Neural progenitor cell (in vitro differentiated cells): Measurements from ENCODE around the gene CCNG1. TPM values are rescaled to one million over a fixed set of nuclear protein-coding genes. Genes with fewer than 3 reads are reported as not detected.

Experiments
- DNase-seq: peaks from one replicate; pipeline ENCODE4 v3.0.0-alpha.2; 2016; ENCODE audit warnings: low spot score
- H2AFZ ChIP-seq: fragments of 200-600 bp; sonication (generic); replicated peaks from 2 replicates; pipeline ENCODE4 v1.6.1; 2016; ENCODE audit warnings: antibody characterized with exemption
- H3F3A ChIP-seq: fragments of 200-600 bp; sonication (generic); 2 replicates; pipeline ENCODE4 v1.6.1; 2016; ENCODE audit warnings: antibody characterized with exemption, low read depth
- H3K27ac ChIP-seq: fragments of 200-600 bp; sonication (generic); 2 replicates; pipeline ENCODE4 v1.5.1; 2016; ENCODE audit warnings: mild to moderate bottlenecking
- H3K27me3 ChIP-seq: fragments of 200-600 bp; sonication (generic); 2 replicates; pipeline ENCODE4 v1.6.1; 2016; ENCODE audit warnings: mild to moderate bottlenecking, moderate library complexity
- H3K36me3 ChIP-seq: fragments of 200-600 bp; sonication (generic); 2 replicates; pipeline ENCODE4 v1.5.1; 2016
- H3K4me1 ChIP-seq: fragments of 200-600 bp; sonication (generic); 2 replicates; pipeline ENCODE4 v1.6.1; 2016; ENCODE audit warnings: mixed run types
- H3K4me2 ChIP-seq: fragments of 200-600 bp; sonication (generic); 2 replicates; pipeline ENCODE4 v1.6.1; 2016
- H3K4me3 ChIP-seq: fragments of 200-600 bp; sonication (generic); 2 replicates; pipeline ENCODE4 v1.5.1; 2016
- H3K79me2 ChIP-seq: fragments of 200-600 bp; sonication (generic); 2 replicates; pipeline ENCODE4 v1.6.1; 2016; ENCODE audit warnings: low read depth
- H3K9ac ChIP-seq: fragments of 200-600 bp; sonication (generic); 2 replicates; pipeline ENCODE4 v1.6.1; 2016
- H3K9me3 ChIP-seq: fragments of 200-600 bp; sonication (generic); 2 replicates; pipeline ENCODE4 v1.5.1; 2016; ENCODE audit warnings: low read depth
- H4K20me1 ChIP-seq: fragments of 200-600 bp; sonication (generic); 2 replicates; pipeline ENCODE4 v1.6.1; 2016; ENCODE audit warnings: low read depth
- H3K27ac Mint-ChIP-seq: 3 replicates; pipeline ENCODE4 v1.8.0; 2021; ENCODE audit warnings: mixed read lengths
- H3K27me3 Mint-ChIP-seq: 2 replicates; pipeline ENCODE4 v1.8.0; 2022; ENCODE audit warnings: low read depth, mild to moderate bottlenecking, inconsistent platforms, moderate library complexity, mixed read lengths; ENCODE audit not compliant: insufficient read depth
- H3K36me3 Mint-ChIP-seq: 3 replicates; pipeline ENCODE4 v1.8.0; 2021; ENCODE audit warnings: mixed read lengths
- H3K4me1 Mint-ChIP-seq: 3 replicates; pipeline ENCODE4 v1.8.0; 2021; ENCODE audit warnings: mixed read lengths
- H3K4me3 Mint-ChIP-seq: 3 replicates; pipeline ENCODE4 v1.8.0; 2021; ENCODE audit warnings: mild to moderate bottlenecking, moderate library complexity, mixed read lengths
- H3K9me3 Mint-ChIP-seq: 3 replicates; pipeline ENCODE4 v1.8.0; 2020; ENCODE audit warnings: mixed read lengths
- EZH2 ChIP-seq: fragments of 200-600 bp; sonication (generic); IDR thresholded peaks from 2 replicates; pipeline ENCODE4 v1.6.1; 2017; ENCODE audit warnings: antibody characterized with exemption, mild to moderate bottlenecking, moderate library complexity
- EZH2phosphoT487 ChIP-seq: fragments of 200-600 bp; sonication (generic); IDR thresholded peaks from 2 replicates; pipeline ENCODE4 v1.6.1; 2017; ENCODE audit warnings: antibody characterized with exemption
- total RNA-seq: library from RNA; depleted of rRNA; stranded (reverse); fragments of >200 nt; gene quantifications from 2 replicates; pipeline ENCODE4 v1.2.3, GENCODE V29; 2015; ENCODE audit warnings: low replicate concordance
- TF ChIP-seq, protein P1 (sequence below): fragments of 200-600 bp; sonication (generic); IDR thresholded peaks from 2 replicates; pipeline ENCODE4 v1.5.1; 2017; ENCODE audit warnings: antibody characterized with exemption, mild to moderate bottlenecking

CCNG1 gene
- total RNA-seq, 1 donor from 2014 or later, result 933 TPM

DNA sequence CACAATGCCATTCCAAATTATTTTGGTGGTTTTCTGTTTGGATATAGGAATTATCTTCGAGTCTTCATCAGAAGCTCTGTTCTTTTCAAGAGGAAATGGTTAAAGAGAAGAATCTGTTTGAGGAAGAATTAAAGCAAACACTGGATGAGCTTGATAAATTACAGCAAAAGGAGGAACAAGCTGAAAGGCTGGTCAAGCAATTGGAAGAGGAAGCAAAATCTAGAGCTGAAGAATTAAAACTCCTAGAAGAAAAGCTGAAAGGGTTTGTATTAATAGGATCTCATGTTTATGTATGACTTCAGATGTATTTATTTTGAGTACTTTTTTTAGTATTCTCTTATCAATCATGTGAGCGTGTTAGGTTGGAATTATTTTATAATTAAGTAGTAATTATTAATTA lies 38.0 kb downstream of the CCNG1 start:
- H3K4me1 ChIP-seq, result no peaks in the 10 kb centered on the region
- H3K4me3 ChIP-seq, result no peak overlapping the region
- TF ChIP-seq, protein P1, sequence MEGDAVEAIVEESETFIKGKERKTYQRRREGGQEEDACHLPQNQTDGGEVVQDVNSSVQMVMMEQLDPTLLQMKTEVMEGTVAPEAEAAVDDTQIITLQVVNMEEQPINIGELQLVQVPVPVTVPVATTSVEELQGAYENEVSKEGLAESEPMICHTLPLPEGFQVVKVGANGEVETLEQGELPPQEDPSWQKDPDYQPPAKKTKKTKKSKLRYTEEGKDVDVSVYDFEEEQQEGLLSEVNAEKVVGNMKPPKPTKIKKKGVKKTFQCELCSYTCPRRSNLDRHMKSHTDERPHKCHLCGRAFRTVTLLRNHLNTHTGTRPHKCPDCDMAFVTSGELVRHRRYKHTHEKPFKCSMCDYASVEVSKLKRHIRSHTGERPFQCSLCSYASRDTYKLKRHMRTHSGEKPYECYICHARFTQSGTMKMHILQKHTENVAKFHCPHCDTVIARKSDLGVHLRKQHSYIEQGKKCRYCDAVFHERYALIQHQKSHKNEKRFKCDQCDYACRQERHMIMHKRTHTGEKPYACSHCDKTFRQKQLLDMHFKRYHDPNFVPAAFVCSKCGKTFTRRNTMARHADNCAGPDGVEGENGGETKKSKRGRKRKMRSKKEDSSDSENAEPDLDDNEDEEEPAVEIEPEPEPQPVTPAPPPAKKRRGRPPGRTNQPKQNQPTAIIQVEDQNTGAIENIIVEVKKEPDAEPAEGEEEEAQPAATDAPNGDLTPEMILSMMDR, result no peak
- TF ChIP-seq EZH2phosphoT487 (no peak), EZH2 (no peak)
- H3K27ac ChIP-seq, result no peak overlapping the region
- Mint-ChIP-seq H3K36me3 (peaks cover 31% of the 10 kb centered on the region), H3K4me3 (no peak overlapping the region), H3K27ac (no peak overlapping the region), H3K9me3 (no peaks in the 10 kb centered on the region), H3K4me1 (no peaks in the 10 kb centered on the region), H3K27me3 (no peaks in the 10 kb centered on the region)
- no peak overlapping the region for H3K9ac ChIP-seq
- H3F3A ChIP-seq, result peaks cover 3% of the 10 kb centered on the region
- no peaks in the 10 kb centered on the region for H4K20me1 ChIP-seq
- no peaks in the 10 kb centered on the region for H3K27me3 ChIP-seq
- H3K36me3 ChIP-seq, result peaks cover 33% of the 10 kb centered on the region
- no peak for DNase-seq
- no peak overlapping the region for H2AFZ ChIP-seq
- no peak overlapping the region for H3K4me2 ChIP-seq
- no peaks in the 10 kb centered on the region for H3K9me3 ChIP-seq
- no peaks in the 10 kb centered on the region for H3K79me2 ChIP-seq

DNA sequence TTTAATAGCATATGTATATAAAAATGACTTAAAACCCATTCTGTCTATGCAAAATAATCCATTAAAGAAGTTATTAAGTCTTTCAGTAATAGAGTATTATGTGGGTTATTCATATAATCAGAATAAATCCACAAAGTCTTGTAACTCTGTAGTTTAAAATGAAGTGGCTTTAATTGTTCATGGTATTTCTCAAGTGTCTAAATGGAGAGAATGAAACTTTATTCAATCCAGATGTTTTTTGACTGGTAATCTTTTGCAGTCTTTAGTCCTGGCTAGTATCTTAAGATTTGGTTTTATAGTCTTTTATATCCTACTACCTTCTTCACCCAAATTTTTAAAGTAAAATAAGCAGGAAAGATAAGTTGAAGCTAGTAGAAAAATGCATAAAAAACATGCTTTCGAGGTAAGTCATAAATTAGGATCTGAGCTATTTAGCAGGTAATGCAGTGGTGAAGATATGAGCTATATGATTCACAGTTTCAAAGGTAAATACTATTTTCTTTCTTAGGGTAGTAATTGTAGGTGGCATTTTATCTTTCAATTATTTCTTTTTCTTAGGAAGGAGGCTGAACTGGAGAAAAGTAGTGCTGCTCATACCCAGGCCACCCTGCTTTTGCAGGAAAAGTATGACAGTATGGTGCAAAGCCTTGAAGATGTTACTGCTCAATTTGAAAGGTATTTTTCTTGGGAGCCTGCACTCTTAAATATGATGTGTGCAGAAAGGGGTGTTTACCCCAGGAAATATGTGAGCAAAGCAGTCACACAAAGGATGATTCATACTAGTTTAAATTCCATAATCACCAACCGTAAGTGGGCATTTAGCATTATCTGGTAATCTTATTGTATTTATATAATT lies 41.0 kb downstream of the CCNG1 start:
- no peaks in the 10 kb centered on the region for H3K4me1 Mint-ChIP-seq
- no peak overlapping the region for H3K4me2 ChIP-seq
- peaks cover 33% of the 10 kb centered on the region for H3K36me3 Mint-ChIP-seq
- no peak overlapping the region for H3K4me3 ChIP-seq
- TF ChIP-seq, protein P1, result no peak
- TF ChIP-seq EZH2, result no peak
- TF ChIP-seq EZH2phosphoT487, result no peak
- no peaks in the 10 kb centered on the region for H3K27me3 ChIP-seq
- no peaks in the 10 kb centered on the region for H3K9me3 Mint-ChIP-seq
- H3K27ac Mint-ChIP-seq, result no peak overlapping the region
- no peak overlapping the region for H3K4me3 Mint-ChIP-seq
- peaks cover 3% of the 10 kb centered on the region for H3F3A ChIP-seq
- H3K36me3 ChIP-seq, result peaks cover 44% of the 10 kb centered on the region
- H3K4me1 ChIP-seq, result no peaks in the 10 kb centered on the region
- no peak overlapping the region for H3K9ac ChIP-seq
- no peak for DNase-seq
- H3K9me3 ChIP-seq, result no peaks in the 10 kb centered on the region
- H3K27ac ChIP-seq, result no peak overlapping the region
- H3K79me2 ChIP-seq, result no peaks in the 10 kb centered on the region
- no peaks in the 10 kb centered on the region for H3K27me3 Mint-ChIP-seq
- no peak overlapping the region for H2AFZ ChIP-seq
- no peaks in the 10 kb centered on the region for H4K20me1 ChIP-seq

DNA sequence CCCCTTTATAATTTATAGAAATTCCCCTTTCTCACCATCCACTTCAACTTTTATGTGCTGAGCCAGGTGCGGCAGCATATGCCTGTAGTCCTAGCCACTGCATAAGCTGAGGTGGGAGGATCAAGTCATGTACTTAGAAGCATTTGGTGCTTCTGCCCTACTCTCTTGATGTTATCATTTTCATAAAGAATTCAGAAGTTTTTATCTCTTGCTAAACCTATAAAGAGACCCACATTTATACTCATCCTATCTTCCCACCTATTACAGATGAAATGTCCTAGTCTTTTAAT lies 41.5 kb downstream of the CCNG1 start:
- H3K27me3 ChIP-seq, result no peaks in the 10 kb centered on the region
- no peaks in the 10 kb centered on the region for H3K4me1 ChIP-seq
- TF ChIP-seq, protein P1, result no peak
- TF ChIP-seq EZH2 (no peak), EZH2phosphoT487 (no peak)
- H3K36me3 ChIP-seq, result peaks cover 44% of the 10 kb centered on the region
- Mint-ChIP-seq H3K27me3 (no peaks in the 10 kb centered on the region), H3K4me1 (no peaks in the 10 kb centered on the region), H3K36me3 (peaks cover 33% of the 10 kb centered on the region), H3K27ac (no peak overlapping the region), H3K9me3 (no peaks in the 10 kb centered on the region), H3K4me3 (no peak overlapping the region)
- peaks cover 3% of the 10 kb centered on the region for H3F3A ChIP-seq
- H3K9me3 ChIP-seq, result no peaks in the 10 kb centered on the region
- no peaks in the 10 kb centered on the region for H3K79me2 ChIP-seq
- no peaks in the 10 kb centered on the region for H4K20me1 ChIP-seq
- no peak overlapping the region for H3K4me3 ChIP-seq
- DNase-seq, result no peak
- H2AFZ ChIP-seq, result no peak overlapping the region
- H3K27ac ChIP-seq, result no peak overlapping the region
- no peak overlapping the region for H3K4me2 ChIP-seq
- no peak overlapping the region for H3K9ac ChIP-seq
